Suppressor macrophage (primary cell): ENCODE measurements around the gene PLP1.
"Not testable (repeated sequence)": the region's sequence is repeated elsewhere in the genome, so short reads cannot be mapped to it uniquely, and the experiment has no call there.

Experiments
- DNase-seq, 4 experiments: peaks; one replicate each; pipeline ENCODE4 v3.0.0-alpha.2; 2020 to 2022
- total RNA-seq, 17 experiments: gene quantifications; one replicate each; lab custom pipeline; 2026; ENCODE audit warnings: mixed read lengths in 6 of 17, inconsistent platforms in 3 of 17; lab: John Stamatoyannopoulos, UW

The PLP1 gene
- 0 to 2.6 (median 0) reads per million in 17 experiments for total RNA-seq

DNA sequence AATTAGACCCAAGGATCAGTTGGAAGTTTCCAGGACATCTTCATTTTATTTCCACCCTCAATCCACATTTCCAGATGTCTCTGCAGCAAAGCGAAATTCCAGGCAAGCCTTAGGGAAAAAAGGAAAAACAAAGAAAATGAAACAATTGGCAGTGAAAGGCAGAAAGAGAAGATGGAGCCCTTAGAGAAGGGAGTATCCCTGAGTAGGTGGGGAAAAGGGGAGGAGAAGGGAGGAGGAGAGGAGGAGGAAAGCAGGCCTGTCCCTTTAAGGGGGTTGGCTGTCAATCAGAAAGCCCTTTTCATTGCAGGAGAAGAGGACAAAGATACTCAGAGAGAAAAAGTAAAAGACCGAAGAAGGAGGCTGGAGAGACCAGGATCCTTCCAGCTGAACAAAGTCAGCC lies at the start of gene PLP1:
PLP1 (plus strand) TSS at position 295 of the 400 bp plus-strand sequence. CDS start 156 bp downstream, outside the sequence.
- no peak for DNase-seq

DNA sequence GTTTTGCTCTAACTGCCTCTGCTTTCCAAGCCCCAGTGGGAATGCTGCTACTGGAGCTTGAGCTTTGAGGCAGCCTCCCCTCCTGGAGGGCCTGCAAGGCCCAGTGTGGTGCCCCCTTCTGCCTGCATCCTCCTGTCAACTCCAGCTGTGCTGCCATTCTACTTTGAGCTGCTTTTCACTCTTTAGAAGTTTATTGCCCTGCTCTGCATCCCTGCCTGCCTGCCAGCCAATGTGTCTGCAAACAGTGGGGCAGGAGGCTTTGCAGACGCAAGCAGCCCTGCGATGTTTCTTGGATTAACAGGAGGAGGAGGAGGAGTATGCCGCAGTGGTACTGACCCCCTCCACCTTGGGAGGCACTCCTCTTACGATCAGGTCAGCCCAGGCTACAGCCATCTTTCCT lies 49.5 kb upstream of the PLP1 start:
- DNase-seq, result no peak

DNA sequence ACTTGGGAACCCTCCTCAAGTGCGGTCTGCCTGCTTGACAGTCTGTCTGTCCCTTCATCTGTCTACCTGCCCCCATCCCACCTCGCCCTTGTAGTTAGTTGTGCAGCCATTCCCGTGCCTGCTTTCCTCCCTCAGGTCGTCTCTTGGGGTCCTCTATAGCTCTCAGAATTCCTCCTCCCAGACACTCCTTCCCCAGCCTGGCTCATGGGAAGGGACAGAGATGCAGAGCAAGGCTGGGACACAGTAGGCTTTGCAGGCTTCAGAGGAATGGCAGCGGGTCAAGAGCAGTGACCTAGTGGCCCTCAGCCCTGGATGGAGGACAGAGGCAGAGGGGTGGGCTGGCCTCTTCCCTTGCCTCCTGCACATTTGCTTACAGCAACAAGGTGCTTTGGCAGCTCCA lies 47.6 kb upstream of the PLP1 start:
- DNase-seq, result no peak

- peak; percentile 13 to 31 (median 18) for DNase-seq
Observed at GRCh38 chrX:103730147-103730795, 46.4 kb upstream of the PLP1 start.

DNA sequence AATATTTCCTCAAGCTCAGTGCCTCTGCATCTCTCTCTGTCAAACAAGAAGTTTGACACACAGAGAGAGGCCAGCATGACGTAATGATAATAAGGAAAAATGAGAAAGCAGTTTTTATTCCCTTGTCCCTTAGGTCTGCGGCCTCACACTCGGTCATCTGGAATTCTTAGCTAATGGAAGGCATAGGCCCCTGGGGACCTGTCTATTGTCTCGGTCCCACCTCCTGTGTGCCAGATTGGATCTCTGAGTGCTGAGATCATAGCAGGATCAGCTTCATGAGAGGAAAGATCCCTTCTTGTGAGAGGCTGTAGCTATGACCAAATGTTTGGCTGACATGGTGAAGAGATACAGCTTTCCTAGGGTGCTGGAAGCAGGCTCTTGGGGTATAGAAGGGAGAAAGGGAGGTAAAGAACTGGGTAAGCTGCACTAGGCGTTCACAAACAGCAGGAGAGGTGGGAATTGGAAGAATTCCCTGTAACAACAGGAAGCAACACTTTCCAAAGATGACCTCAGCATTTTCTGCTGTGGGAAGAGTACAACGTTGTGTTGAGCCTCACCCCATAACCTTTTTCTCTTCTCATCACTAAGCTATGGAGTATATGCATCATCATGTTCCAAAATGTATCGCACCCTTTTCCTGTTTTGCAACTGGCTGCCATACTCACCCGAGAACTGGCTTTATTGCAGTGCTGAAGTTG lies 45.7 kb upstream of the PLP1 start:
- DNase-seq, result no peak

DNA sequence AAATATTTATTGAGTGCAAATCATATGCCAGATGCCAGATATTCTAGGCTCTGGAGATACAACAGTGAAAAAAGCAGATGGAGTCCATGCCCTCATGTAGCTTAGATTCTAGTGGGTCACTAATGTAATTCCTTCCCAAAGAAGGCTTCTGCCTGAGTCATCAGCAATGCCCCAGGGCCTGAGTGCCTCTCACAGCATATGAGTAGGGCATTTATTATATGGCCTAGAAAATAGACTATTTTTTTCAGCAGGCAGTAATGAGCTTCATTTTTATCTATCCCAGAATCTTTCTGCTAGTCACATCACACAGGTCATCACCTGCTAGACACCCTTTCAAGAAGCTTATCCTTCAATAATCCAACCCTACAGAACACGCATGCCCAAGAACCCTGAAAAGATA lies 43.6 kb upstream of the PLP1 start:
- DNase-seq, result no peak

- peak in 1 of 4 experiments; percentile 2 for DNase-seq
Observed at GRCh38 chrX:103734125-103734760, 42.4 kb upstream of the PLP1 start.

GRCh38 chrX:103737696-103738095 lies 38.9 kb upstream of the PLP1 start:
- DNase-seq, result no peak

GRCh38 chrX:103739421-103739820 lies 37.2 kb upstream of the PLP1 start:
- DNase-seq, result no peak

DNA sequence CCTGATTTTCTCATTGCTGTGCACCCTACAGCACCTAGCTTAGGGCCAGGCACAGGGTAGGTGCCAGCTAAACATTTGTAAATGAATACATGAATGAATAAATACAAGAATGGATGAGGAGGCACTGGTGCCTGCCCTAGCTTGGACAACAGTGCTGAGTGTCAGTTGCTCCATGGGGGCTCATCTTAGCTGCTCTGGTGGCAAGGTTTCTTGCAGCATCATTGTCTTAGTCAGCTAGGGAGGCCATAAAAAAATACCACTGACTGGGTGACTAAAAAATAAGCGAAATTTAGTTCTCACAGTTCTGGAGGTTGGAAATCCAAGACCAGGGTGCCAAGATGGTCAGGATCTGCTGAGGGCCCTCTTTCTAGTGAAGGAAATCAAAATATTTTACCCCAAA lies 34.8 kb upstream of the PLP1 start:
- no peak for DNase-seq

- no peak for DNase-seq
Observed at GRCh38 chrX:103742339-103742738, 34.3 kb upstream of the PLP1 start.

DNA sequence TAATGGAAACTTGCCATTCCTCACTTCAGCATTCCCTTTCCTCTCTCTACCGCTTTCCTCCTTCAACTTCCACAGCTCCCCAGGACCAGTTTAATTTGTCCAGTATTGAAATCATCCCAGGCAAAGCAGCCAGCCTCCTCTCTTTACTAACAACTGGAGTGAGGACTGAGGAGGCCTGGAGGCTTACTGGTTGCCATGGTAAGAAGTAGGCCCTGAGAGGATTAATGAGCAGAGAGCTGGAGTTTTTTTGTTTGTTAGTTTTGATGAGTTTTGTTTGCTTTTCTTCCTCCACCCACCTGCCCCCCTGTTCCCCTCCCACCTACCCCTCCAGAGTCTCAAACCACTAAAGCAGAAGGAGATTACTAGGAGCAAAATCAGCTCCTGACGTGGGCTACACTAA lies 29.5 kb upstream of the PLP1 start:
- no peak for DNase-seq

DNA sequence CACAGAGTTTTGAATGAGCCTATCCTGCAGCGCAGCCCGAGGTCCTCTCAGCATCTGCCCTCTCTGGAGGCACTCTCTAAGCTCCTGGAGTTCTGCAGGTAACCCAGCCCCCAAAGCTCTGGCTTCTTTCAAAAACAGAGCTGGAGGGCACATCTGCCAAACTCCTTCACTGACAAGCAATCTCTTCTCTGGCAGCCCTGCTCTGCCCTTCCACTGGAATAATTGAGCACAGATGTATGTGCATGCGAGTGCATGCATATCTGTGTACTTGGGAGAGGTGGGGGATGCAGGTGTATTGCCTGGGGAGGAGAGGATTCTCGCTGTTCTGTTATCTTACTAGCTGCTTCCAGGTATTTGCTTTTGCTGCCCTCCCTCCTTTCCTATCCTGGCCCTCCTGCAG lies 22.2 kb upstream of the PLP1 start:
- DNase-seq, result no peak

DNA sequence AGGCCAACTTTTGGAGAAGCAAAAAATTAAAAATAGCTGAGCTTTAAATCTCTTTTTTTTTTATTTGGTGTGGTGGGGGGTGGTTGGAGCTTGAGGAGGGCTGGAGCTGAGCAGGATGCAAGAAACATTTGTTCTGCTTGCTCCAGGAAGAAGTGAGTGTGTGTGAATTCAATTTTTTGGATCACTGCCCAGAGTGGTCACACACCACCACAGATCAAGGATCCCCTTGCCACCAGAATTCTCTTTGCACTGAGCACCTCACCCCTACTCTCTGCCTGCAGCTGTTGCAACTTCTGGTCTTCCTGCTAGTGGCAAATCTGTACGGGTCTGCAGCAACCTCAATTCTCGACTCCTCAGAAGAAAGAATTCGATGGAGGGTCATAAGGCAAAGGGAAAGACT lies 19.9 kb upstream of the PLP1 start:
- DNase-seq, result no peak

GRCh38 chrX:103758555-103758954 lies 18.1 kb upstream of the PLP1 start:
- no peak for DNase-seq

GRCh38 chrX:103763541-103763940 lies 13.1 kb upstream of the PLP1 start:
- not testable (repeated sequence) for DNase-seq

DNA sequence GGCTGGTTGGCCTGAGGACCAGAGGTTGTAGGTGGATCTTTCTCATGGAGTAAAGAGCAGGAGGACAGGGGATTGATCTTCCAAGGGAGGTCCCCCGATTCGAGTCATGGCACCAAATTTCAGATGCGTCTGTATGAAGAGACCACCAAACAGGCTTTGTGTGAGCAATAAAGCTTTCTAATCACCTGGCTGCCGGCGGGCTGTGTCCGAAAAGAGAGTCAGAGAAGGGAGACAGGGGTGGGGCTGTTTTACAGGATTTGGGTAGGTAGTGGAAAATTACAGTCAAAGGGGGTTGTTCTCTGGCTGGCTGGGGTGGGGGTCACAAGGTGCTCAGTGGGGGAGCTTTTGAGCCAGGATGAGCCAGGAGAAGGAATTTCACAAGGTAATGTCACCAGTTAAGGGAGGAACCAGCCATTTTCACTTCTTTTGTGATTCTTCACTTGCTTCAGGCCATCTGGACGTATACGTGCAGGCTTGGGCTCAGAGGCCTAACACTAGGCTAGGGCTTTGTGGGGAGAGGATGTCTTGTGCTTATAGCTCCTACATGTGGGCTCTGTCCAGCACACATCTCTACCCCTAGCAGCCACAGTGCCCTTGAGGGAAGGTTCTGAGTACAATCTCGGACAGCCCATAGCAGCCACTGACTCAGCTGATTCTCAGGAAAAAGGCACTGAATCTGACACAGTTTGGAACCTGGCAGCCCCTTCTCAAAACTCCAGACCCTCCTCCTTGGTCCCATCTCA lies 9.7 kb upstream of the PLP1 start:
- not testable (repeated sequence) for DNase-seq

GRCh38 chrX:103773445-103773844 lies 3.2 kb upstream of the PLP1 start:
- no peak for DNase-seq

DNA sequence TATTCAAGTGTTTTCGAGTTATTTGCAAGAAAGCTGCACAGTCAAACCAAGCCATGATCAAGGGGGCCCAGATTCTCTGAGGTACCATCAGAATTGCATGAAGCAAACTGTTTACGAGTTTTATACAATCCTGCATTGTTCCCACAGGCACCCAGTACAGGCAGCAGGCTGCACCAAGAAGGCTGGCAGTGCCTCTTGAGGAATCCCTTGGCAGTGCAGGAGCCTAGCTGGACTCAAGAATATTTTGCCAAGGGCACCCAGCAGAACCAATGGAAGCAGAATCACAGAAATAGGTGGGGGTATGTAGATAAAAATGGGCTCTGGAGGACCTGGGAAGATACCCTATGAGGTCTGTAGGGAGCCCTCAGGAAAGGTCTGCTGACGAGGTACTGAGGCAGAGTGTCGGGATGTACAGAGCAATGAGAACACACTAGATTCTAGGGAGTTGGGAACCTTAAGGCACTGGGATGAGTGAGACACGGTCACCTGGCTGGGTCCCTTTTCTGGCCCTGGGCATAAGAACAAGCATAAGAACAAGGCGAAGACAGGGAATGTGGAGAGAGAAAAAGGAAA lies 2.5 kb upstream of the PLP1 start:
- peak; percentile 13 to 43 (median 28) for DNase-seq

DNA sequence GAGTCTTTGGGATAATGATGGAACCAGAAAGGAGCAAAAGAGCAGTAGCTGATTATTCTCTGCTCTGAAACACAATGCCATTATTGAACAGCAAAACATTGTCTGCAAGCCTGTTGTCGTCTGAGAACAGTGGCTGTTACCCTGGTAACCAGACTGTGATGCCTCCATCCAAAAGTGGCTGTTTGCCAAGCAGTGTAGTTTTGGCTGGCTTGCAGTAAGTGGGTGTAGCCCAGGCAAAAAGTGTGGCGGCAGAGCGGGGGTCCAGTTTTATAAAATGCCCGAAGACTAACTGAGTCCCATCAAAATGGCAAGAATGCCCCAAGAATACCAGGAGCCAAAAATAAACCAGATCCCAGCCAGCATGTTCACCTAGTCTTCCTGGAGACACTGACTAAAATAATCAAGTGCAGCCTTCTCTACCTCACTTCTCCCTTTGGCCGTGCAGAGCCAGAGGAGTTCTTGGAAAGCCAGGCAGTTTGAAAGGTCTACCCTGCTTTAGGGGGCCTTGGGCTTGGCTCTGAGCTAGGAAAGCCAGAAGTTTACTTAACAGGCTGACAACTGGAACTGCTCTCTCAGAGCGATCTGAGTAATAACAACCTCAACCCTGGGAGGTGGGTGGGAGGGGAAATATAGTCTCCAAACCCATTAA lies 2.6 kb downstream of the PLP1 start:
- DNase-seq, result no peak

GRCh38 chrX:103780336-103781061 lies 3.9 kb downstream of the PLP1 start:
- DNase-seq, result no peak

DNA sequence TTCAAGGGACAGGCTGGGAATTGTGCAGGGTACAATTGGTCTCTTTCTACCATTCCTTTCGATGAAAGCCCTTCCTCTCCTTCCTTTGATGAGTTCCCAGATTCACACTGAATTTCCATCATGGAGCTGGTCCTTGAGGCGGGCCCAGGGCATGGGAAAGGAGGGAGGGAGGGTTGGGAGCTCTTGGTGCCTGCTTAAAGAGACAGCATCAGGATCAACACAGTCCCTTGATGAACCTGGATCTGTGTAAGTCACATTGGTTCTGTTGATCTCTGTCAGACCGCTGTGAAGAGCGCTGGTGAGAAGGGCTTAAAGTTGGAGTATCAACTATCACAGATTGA lies 4.4 kb downstream of the PLP1 start:
- DNase-seq, result no peak
